PC-9 (cell line): Measurements from ENCODE around the gene PLXNC1. TPM values are rescaled to one million over a fixed set of nuclear protein-coding genes. Genes with fewer than 3 reads are reported as not detected.

ENCODE experiments used
- BruUV-seq: library from RNA; stranded (reverse); fragments of 400-500 nt; replicated peaks from 2 replicates; lab custom pipeline; 2021; lab: Mats Ljungman, UMichigan
- CTCF ChIA-PET: fragments of 300-600 bp; sonication (Branson Sonifier 250); formaldehyde crosslinking; loops from one replicate; lab custom pipeline; 2022; ENCODE audit warnings: antibody characterized with exemption; lab: Charles Lee
- POLR2A ChIA-PET: fragments of 300-600 bp; sonication (Branson Sonifier 250); formaldehyde crosslinking; loops from one replicate; lab custom pipeline; 2022; ENCODE audit warnings: antibody characterized with exemption; ENCODE audit not compliant: unreplicated experiment; lab: Charles Lee
- DNase-seq, 2 experiments: peaks; one replicate each; pipeline versions ENCODE4 v3.0.0 to v3.0.0-alpha.2; 2015 to 2022; ENCODE audit warnings: mixed read lengths in 1 of 2
- H2AFZ ChIP-seq: fragments of 200-600 bp; sonication (generic); 2 replicates; pipeline ENCODE4 v1.8.1; 2017; ENCODE audit warnings: antibody characterized with exemption
- H3F3A ChIP-seq: fragments of 200-600 bp; sonication (generic); 2 replicates; pipeline ENCODE4 v1.8.1; 2017; ENCODE audit warnings: antibody characterized with exemption, mild to moderate bottlenecking, low read depth; ENCODE audit not compliant: insufficient read depth
- H3K27ac ChIP-seq: fragments of 200-600 bp; sonication (generic); 2 replicates; pipeline ENCODE4 v1.6.1; 2016; ENCODE audit warnings: mixed run types
- H3K27me3 ChIP-seq: fragments of 200-600 bp; sonication (generic); 2 replicates; pipeline ENCODE4 v1.6.1; 2016; ENCODE audit warnings: low read depth, mixed run types; ENCODE audit not compliant: insufficient read depth
- H3K36me3 ChIP-seq: fragments of 200-600 bp; sonication (generic); 2 replicates; pipeline ENCODE4 v1.6.1; 2016; ENCODE audit warnings: low read depth, mixed run types
- H3K4me1 ChIP-seq: fragments of 200-600 bp; sonication (generic); replicated peaks from 2 replicates; pipeline ENCODE4 v1.6.1; 2016; ENCODE audit warnings: mixed run types; ENCODE audit not compliant: insufficient read depth
- H3K4me2 ChIP-seq: fragments of 200-600 bp; sonication (generic); 2 replicates; pipeline ENCODE4 v1.6.1; 2017; ENCODE audit warnings: mixed run types
- H3K4me3 ChIP-seq: fragments of 200-600 bp; sonication (generic); 2 replicates; pipeline ENCODE4 v1.6.1; 2016; ENCODE audit warnings: mixed run types
- H3K79me2 ChIP-seq: fragments of 200-600 bp; sonication (generic); 2 replicates; pipeline ENCODE4 v1.6.1; 2017; ENCODE audit warnings: low read depth, mixed run types
- H3K9me2 ChIP-seq: fragments of 200-600 bp; sonication (generic); 2 replicates; pipeline ENCODE4 v1.8.1; 2017; ENCODE audit warnings: mild to moderate bottlenecking; ENCODE audit not compliant: insufficient read depth
- H3K9me3 ChIP-seq: fragments of 200-600 bp; sonication (generic); 2 replicates; pipeline ENCODE4 v1.8.1; 2016; ENCODE audit warnings: low read depth; ENCODE audit not compliant: insufficient read depth
- H4K20me1 ChIP-seq: fragments of 200-600 bp; sonication (generic); 2 replicates; pipeline ENCODE4 v1.8.1; 2017; ENCODE audit not compliant: insufficient read depth
- CTCF ChIP-seq: fragments of 200-600 bp; sonication (generic); conservative IDR thresholded peaks from 2 replicates; pipeline ENCODE4 v1.6.1; 2017; ENCODE audit warnings: mixed run types, antibody characterized with exemption, mild to moderate bottlenecking, moderate library complexity
- EZH2 ChIP-seq: fragments of 200-600 bp; sonication (generic); IDR thresholded peaks from 2 replicates; pipeline ENCODE4 v1.8.0; 2017; ENCODE audit warnings: antibody characterized with exemption, low read depth
- intact Hi-C: fragments of 100-400 bp; cut with micrococcal nuclease; formaldehyde crosslinking; loops from one replicate; pipeline ENCODE4 v1.10.0; 2022; ENCODE audit not compliant: unreplicated experiment
- total RNA-seq: library from RNA; stranded (reverse); gene quantifications from 2 replicates; pipeline ENCODE4 v1.2.3, GENCODE V29; 2021

The PLXNC1 gene
- total RNA-seq, 1 experiment from 2014 or later, result 2.3 TPM

DNA sequence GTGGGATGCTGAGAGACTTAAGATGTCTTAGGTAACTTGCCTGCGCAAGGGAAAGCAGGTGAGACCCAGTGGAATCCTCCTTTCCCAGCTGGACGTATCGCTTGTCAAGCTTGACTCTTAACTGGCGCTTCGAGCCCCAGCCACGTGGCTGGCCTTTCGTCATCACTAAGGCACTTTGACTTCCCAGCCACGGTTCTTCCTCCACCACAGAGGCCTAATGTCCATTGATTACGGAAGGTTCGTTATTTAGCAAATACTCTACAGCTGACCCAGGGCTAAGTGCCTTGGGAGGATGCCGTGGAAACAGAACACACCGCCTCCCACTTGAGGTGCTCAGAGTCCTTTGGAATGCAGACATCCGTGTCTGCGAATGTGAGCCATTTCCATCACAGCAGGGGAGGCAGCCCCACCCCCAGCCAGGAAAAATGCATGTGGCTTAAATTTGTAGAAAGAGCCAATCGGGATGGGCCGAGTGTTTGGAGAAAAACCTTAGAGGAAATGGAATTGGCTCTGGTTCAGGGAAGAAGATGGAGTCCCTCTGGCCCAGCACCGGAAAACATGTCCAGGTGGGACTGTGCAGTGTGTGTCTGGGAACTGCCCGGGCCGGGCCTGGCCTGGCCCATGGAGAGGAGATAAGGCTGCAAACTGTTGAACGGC lies 115.7 kb downstream of the PLXNC1 start:
- H3K4me2 ChIP-seq, result no peak overlapping the region
- ChIA-PET CTCF (no interaction called here), POLR2A (no interaction called here)
- no peak overlapping the region for H3K27ac ChIP-seq
- intact Hi-C loops, result no loop called here
- no peak overlapping the region for H3K4me3 ChIP-seq
- no TSS peak for BruUV-seq
- no peak for DNase-seq
- peaks cover 10% of the 10 kb centered on the region; the same call in 1 of the 2 replicates for H3K27me3 ChIP-seq
- no peaks in the 10 kb centered on the region for H4K20me1 ChIP-seq
- H3K4me1 ChIP-seq, result no peaks in the 10 kb centered on the region
- H3F3A ChIP-seq, result no peaks in the 10 kb centered on the region
- H3K9me2 ChIP-seq, result no peaks in the 10 kb centered on the region
- H2AFZ ChIP-seq, result no peak overlapping the region
- H3K79me2 ChIP-seq, result no peaks in the 10 kb centered on the region
- TF ChIP-seq EZH2 (no peak), CTCF (no peak)
- no peaks in the 10 kb centered on the region for H3K9me3 ChIP-seq
- H3K36me3 ChIP-seq, result no peaks in the 10 kb centered on the region

DNA sequence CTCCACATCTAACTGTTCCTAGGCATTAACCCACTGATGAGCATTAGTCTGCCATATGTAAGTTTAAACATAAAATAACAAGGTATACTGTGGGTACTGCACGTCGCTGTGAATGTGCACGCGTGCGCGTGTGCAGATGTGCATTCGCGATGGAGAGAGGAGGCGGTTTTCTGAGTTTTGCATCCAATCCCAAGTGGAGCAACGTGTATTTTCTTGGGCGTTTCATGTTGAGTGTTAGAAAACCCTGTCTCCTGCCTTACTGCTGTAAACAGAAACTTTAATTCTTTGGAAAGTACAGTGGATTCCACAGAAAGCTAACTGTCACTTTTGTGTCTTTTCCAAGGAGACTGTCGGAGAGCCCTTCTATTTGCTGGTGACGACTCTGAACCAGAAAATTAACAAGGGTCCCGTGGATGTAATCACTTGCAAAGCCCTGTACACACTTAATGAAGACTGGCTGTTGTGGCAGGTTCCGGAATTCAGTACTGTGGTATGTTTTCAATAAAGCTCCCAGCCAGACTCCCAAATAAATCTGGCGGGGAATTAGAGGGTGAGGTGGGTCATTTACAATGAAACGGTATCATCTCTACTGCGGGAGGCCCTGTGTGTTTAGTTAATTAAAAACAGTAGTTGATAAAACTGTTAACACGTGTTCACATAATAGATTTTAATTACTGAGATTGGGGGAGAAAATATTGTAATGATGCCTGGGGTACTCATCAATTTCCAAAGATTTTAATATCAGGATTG lies 116.5 kb downstream of the PLXNC1 start:
- Histone ChIP-seq H3K36me3 (no peaks in the 10 kb centered on the region), H3K4me2 (no peak overlapping the region), H3K4me3 (no peak overlapping the region), H3K9me2 (no peaks in the 10 kb centered on the region), H3K27me3 (peaks cover 10% of the 10 kb centered on the region; the same call in 1 of the 2 replicates), H2AFZ (no peak overlapping the region), H4K20me1 (no peaks in the 10 kb centered on the region), H3K4me1 (no peaks in the 10 kb centered on the region), H3K79me2 (no peaks in the 10 kb centered on the region), H3K27ac (no peak overlapping the region), H3F3A (no peaks in the 10 kb centered on the region), H3K9me3 (no peaks in the 10 kb centered on the region)
- ChIA-PET CTCF (no interaction called here), POLR2A (no interaction called here)
- no peak for TF ChIP-seq EZH2
- TF ChIP-seq CTCF, result no peak
- DNase-seq, result no peak
- no TSS peak for BruUV-seq
- intact Hi-C loops, result no loop called here

GRCh38 chr12:94265539-94265938 lies 117.2 kb downstream of the PLXNC1 start:
- Histone ChIP-seq H3K27me3 (peaks cover 10% of the 10 kb centered on the region; the same call in 1 of the 2 replicates), H3K4me2 (no peak overlapping the region), H3K27ac (no peak overlapping the region), H4K20me1 (no peaks in the 10 kb centered on the region), H3K9me2 (no peaks in the 10 kb centered on the region), H2AFZ (no peak overlapping the region), H3K36me3 (no peaks in the 10 kb centered on the region), H3K79me2 (no peaks in the 10 kb centered on the region), H3K4me3 (no peak overlapping the region), H3F3A (no peaks in the 10 kb centered on the region), H3K9me3 (no peaks in the 10 kb centered on the region), H3K4me1 (no peaks in the 10 kb centered on the region)
- TF ChIP-seq EZH2 (no peak), CTCF (no peak)
- no TSS peak for BruUV-seq
- intact Hi-C loops, result no loop called here
- ChIA-PET CTCF (no interaction called here), POLR2A (no interaction called here)
- no peak for DNase-seq
